Neuronal stem cell (in vitro differentiated cells): ENCODE measurements around the gene SPSB1.

Experiments used
- DNase-seq: peaks from one replicate; pipeline ENCODE4 v3.0.0-alpha.2; 2013; ENCODE audit warnings: low spot score
- H2AFZ ChIP-seq: one replicate; pipeline ENCODE4 v1.6.1; 2013; ENCODE audit warnings: mild to moderate bottlenecking, low read length, inconsistent platforms
- H2AK5ac ChIP-seq: 2 replicates; pipeline ENCODE4 v1.6.1; 2013; ENCODE audit warnings: low read depth, mild to moderate bottlenecking, inconsistent platforms, low read length, moderate library complexity, mixed read lengths
- H2BK120ac ChIP-seq: 2 replicates; pipeline ENCODE4 v1.6.1; 2013; ENCODE audit warnings: low read depth, mild to moderate bottlenecking, inconsistent platforms, low read length, moderate library complexity, mixed read lengths
- H2BK12ac ChIP-seq: one replicate; pipeline ENCODE4 v1.6.1; 2013; ENCODE audit warnings: low read length, inconsistent platforms
- H2BK15ac ChIP-seq: 2 replicates; pipeline ENCODE4 v1.6.1; 2013; ENCODE audit warnings: mild to moderate bottlenecking, low read length, inconsistent platforms, mixed read lengths
- H2BK5ac ChIP-seq: one replicate; pipeline ENCODE4 v1.6.1; 2013; ENCODE audit warnings: inconsistent platforms, mild to moderate bottlenecking, low read length, moderate library complexity
- H3K14ac ChIP-seq: one replicate; pipeline ENCODE4 v1.6.1; 2013; ENCODE audit warnings: low read length, inconsistent platforms
- H3K18ac ChIP-seq: 2 replicates; pipeline ENCODE4 v1.6.1; 2013; ENCODE audit warnings: low read length, inconsistent platforms
- H3K23ac ChIP-seq: 2 replicates; pipeline ENCODE4 v1.6.1; 2013; ENCODE audit warnings: low read depth, mild to moderate bottlenecking, mixed read lengths, low read length, inconsistent platforms; ENCODE audit not compliant: poor library complexity
- H3K27ac ChIP-seq: replicated peaks from 3 replicates; pipeline ENCODE4 v1.5.1; 2013; ENCODE audit warnings: low read length, inconsistent platforms
- H3K27me3 ChIP-seq, 3 experiments: 2 replicates each; pipeline ENCODE4 v1.6.1; 2013; ENCODE audit warnings: low read length in 3 of 3, mild to moderate bottlenecking in 2 of 3, inconsistent platforms in 1 of 3, low read depth in 1 of 3, mixed read lengths in 1 of 3, moderate library complexity in 1 of 3; ENCODE audit not compliant: control insufficient read depth in 3 of 3, insufficient read depth in 3 of 3
- H3K36me3 ChIP-seq, 2 donors: replicated peaks in 1 of 2; 2 replicates each; pipeline ENCODE4 v1.6.1; 2013; ENCODE audit warnings: low read length in 2 of 2; ENCODE audit not compliant: control insufficient read depth in 2 of 2, insufficient read depth in 2 of 2
- H3K4ac ChIP-seq: 2 replicates; pipeline ENCODE4 v1.6.1; 2013; ENCODE audit warnings: inconsistent platforms, mild to moderate bottlenecking, low read length, moderate library complexity
- H3K4me1 ChIP-seq, 2 donors: 1 replicate in 1 of 2; 2 replicates in 1 of 2; pipeline ENCODE4 v1.6.1; 2013; ENCODE audit warnings: low read length in 2 of 2, low read depth in 1 of 2; ENCODE audit not compliant: control insufficient read depth in 2 of 2, insufficient read depth in 1 of 2
- H3K4me2 ChIP-seq: one replicate; pipeline ENCODE4 v1.6.1; 2013; ENCODE audit warnings: mild to moderate bottlenecking, low read length, inconsistent platforms; ENCODE audit not compliant: insufficient read depth, poor library complexity, severe bottlenecking
- H3K4me3 ChIP-seq, 2 donors: 2 replicates each; pipeline ENCODE4 v1.5.1; 2013; ENCODE audit warnings: low read length in 2 of 2, mild to moderate bottlenecking in 2 of 2, inconsistent platforms in 1 of 2, moderate library complexity in 1 of 2
- H3K79me1 ChIP-seq: one replicate; pipeline ENCODE4 v1.6.1; 2013; ENCODE audit warnings: low read depth, mild to moderate bottlenecking, inconsistent platforms, low read length, moderate library complexity
- H3K9ac ChIP-seq: one replicate; pipeline ENCODE4 v1.6.1; 2013; ENCODE audit warnings: mild to moderate bottlenecking, low read depth, low read length, inconsistent platforms; ENCODE audit not compliant: poor library complexity
- H3K9me3 ChIP-seq, 2 donors: replicated peaks in 1 of 2; 2 replicates each; pipeline versions ENCODE3 to v1.6.1; 2013; ENCODE audit warnings: low read length in 2 of 2, mild to moderate bottlenecking in 2 of 2, inconsistent platforms in 1 of 2, low read depth in 1 of 2, mixed read lengths in 1 of 2, moderate library complexity in 1 of 2; ENCODE audit not compliant: control insufficient read depth in 2 of 2, insufficient read depth in 1 of 2
- H4K8ac ChIP-seq: one replicate; pipeline ENCODE4 v1.6.1; 2013; ENCODE audit warnings: low read depth, mild to moderate bottlenecking, inconsistent platforms, low read length, moderate library complexity
- H4K91ac ChIP-seq: one replicate; pipeline ENCODE4 v1.6.1; 2013; ENCODE audit warnings: low read length, low read depth, mild to moderate bottlenecking, inconsistent platforms; ENCODE audit not compliant: poor library complexity
- WGBS, 2 donors: extraction: QIAGEN DNeasy Blood & Tissue Kit; methylation state at CpG; one replicate each; pipeline ENCODE4 v1.1.7; 2013; ENCODE audit warnings: missing lambda C conversion rate in 2 of 2, mixed read lengths in 1 of 2; ENCODE audit not compliant: insufficient read length in 2 of 2, insufficient replicate concordance in 1 of 2; ENCODE audit errors: extremely low coverage in 2 of 2; 5-methylcytosine and 5-hydroxymethylcytosine counted together

The SPSB1 gene

DNA sequence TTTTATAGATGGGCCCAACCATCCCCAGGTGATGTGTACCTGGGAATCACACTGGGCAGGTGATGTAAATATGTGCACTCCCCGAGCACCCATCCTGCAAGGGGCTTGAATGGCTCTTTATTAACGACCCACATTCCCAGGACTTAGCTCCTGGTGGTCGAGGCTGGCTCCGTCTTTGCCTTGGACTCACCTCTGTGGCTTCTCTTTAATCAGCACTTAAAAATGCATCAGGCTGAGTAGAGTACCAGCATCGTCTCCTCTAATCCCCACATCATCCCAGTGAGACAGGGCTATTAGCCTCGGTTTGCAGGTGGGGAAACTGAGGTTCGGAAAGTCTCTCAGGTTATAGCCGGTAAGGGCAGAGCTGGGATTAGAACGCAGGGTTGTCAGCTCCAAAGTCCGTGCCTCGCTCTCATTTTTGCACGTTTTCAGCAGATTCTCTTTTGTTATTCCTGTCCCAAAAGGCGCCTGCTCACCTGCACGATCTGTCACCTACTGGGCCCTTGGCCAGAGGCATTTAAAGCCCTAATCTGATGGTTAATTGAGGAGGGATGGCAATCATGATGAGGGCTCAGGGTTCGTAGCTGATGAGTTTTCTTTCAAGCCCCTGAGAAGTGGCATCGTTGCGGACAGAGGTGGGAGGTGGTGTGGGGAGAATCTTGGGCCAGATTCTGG is 29.4 kb downstream of the SPSB1 start:
- Histone ChIP-seq H3K9me3 (no peaks in the 10 kb centered on the region), H3K4ac (no peak overlapping the region), H3K4me2 (no peak overlapping the region), H3K14ac (no peak overlapping the region), H3K27ac (no peak overlapping the region), H3K9ac (no peak overlapping the region), H2BK12ac (no peak overlapping the region), H2AFZ (no peak overlapping the region), H3K23ac (no peak overlapping the region), H2BK15ac (no peak overlapping the region), H3K27me3 (peaks cover 0 to 75% (median 0%) of the 10 kb centered on the region in 3 experiments), H2BK120ac (no peak overlapping the region), H4K8ac (no peak overlapping the region), H2BK5ac (no peak overlapping the region), H3K4me1 (peaks cover 3 to 25% of the 10 kb centered on the region in 2 donors), H4K91ac (no peak overlapping the region), H3K79me1 (no peaks in the 10 kb centered on the region), H2AK5ac (no peak overlapping the region), H3K36me3 (no peaks in the 10 kb centered on the region), H3K18ac (no peak overlapping the region), H3K4me3 (no peak overlapping the region)
- no peak for DNase-seq
- no CpG with 5 or more reads among the region's 17 CpGs for WGBS, 2 donors

GRCh38 chr1:9322661-9323244 is 30.1 kb downstream of the SPSB1 start:
- H3K23ac ChIP-seq: no peak overlapping the region
- H3K18ac ChIP-seq: no peak overlapping the region
- H2BK15ac ChIP-seq: no peak overlapping the region
- H3K9ac ChIP-seq: no peak overlapping the region
- no peak overlapping the region for H2BK120ac ChIP-seq
- H3K36me3 ChIP-seq: no peaks in the 10 kb centered on the region
- no peak overlapping the region for H2BK12ac ChIP-seq
- no peak for DNase-seq
- H3K9me3 ChIP-seq: no peaks in the 10 kb centered on the region
- no peak overlapping the region for H4K8ac ChIP-seq
- H2AK5ac ChIP-seq: no peak overlapping the region
- peak overlapping the region; percentile 66 for H2AFZ ChIP-seq
- no peak overlapping the region for H3K4me3 ChIP-seq
- WGBS, 2 donors: no CpG with 5 or more reads among the region's 27 CpGs
- H3K4me1 ChIP-seq: peaks cover 3 to 29% of the 10 kb centered on the region in 2 donors
- no peak overlapping the region for H3K14ac ChIP-seq
- H2BK5ac ChIP-seq: no peak overlapping the region
- no peak overlapping the region for H3K4ac ChIP-seq
- no peaks in the 10 kb centered on the region for H3K79me1 ChIP-seq
- H3K27ac ChIP-seq: no peak overlapping the region
- H4K91ac ChIP-seq: no peak overlapping the region
- no peak overlapping the region for H3K4me2 ChIP-seq
- peaks cover 0 to 78% (median 0%) of the 10 kb centered on the region in 3 experiments for H3K27me3 ChIP-seq

DNA sequence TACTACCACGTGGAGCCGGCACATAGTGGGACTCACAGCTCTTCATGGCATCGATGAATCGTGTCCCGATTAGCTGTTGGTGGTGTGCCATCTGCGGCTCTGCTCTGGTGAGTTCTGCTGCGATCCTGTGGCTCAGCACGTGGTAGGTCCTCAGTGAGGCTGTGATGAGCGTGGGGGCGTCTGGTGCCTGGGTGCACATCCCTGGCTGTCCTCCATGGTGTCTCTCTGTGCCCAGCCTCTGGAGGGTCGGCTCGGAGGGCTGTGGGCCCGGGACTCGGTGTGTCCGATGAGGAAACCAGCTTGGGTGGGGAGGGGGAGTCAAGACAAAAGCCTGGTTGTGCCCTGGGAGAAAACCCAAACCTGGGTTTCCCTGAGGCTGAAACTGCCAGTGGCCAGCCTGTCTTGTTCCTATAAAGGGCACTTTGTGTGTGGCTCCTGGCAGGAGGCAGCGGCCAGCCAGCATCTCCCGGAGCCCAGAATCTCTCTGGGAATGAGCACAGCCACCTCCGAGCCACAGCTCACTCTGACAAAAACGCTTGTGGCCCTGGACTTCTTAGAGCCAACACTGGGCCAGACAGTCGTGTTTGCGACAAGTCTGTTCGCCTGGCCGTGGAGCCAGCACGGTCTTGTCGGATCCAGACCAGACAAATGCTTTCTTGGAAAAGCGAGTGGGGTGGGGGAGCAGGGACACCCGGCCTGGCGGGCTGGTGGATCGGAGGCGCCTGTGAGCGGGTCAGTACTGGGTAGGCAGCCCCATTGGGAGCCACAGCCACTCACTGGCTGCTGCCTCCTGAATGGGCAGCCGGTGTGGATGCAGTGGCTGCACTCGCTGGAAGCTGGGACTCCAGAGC is 31.8 kb downstream of the SPSB1 start:
- Histone ChIP-seq H3K36me3 (no peaks in the 10 kb centered on the region), H3K4me2 (no peak overlapping the region), H3K27ac (no peak overlapping the region), H4K91ac (no peak overlapping the region), H3K4me3 (no peak overlapping the region), H4K8ac (no peak overlapping the region), H3K9ac (no peak overlapping the region), H3K9me3 (no peaks in the 10 kb centered on the region), H2AFZ (no peak overlapping the region), H2BK120ac (no peak overlapping the region), H3K4ac (no peak overlapping the region), H3K23ac (peak overlapping the region; percentile 3), H2AK5ac (no peak overlapping the region), H3K4me1 (peaks cover 3 to 28% of the 10 kb centered on the region in 2 donors), H3K14ac (no peak overlapping the region), H3K18ac (peak overlapping the region; percentile 78), H2BK5ac (peak overlapping the region; percentile 27), H2BK15ac (no peak overlapping the region), H3K27me3 (peaks cover 0 to 73% (median 0%) of the 10 kb centered on the region in 3 experiments), H3K79me1 (no peaks in the 10 kb centered on the region), H2BK12ac (no peak overlapping the region)
- no CpG with 5 or more reads among the region's 33 CpGs for WGBS, 2 donors
- DNase-seq: no peak

DNA sequence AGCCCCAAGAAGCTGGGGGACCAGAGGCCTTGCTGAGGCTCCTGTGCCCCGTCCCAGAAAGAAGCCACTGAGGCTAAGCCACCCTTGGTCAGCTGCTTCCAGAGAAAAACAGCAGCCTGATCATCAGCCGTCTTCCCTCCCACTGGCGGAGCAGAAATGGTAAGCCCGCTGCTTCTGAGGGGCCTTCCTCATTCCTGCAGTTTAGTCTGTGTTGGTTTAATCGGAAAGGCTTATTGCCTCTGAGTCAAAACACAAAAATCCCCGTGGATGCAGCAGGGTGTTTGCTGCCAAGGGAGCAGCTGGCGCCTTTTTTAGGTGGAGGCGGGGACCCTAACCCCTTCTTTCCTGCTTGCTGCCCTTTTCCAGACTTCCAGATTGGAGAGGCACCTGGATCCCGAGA is 33.9 kb downstream of the SPSB1 start:
- Histone ChIP-seq H2BK12ac (no peak overlapping the region), H2BK15ac (no peak overlapping the region), H3K4me2 (no peak overlapping the region), H3K9ac (no peak overlapping the region), H3K27me3 (peaks cover 0 to 52% (median 0%) of the 10 kb centered on the region in 3 experiments), H3K14ac (peak overlapping the region; percentile 49), H3K27ac (no peak overlapping the region), H3K9me3 (no peaks in the 10 kb centered on the region), H2AFZ (no peak overlapping the region), H3K4ac (no peak overlapping the region), H4K91ac (no peak overlapping the region), H2BK5ac (no peak overlapping the region), H4K8ac (no peak overlapping the region), H3K23ac (no peak overlapping the region), H3K18ac (peak overlapping the region; percentile 79), H3K4me3 (no peak overlapping the region), H3K79me1 (no peaks in the 10 kb centered on the region), H3K4me1 (peaks cover 3 to 9% of the 10 kb centered on the region in 2 donors), H2BK120ac (no peak overlapping the region), H3K36me3 (no peaks in the 10 kb centered on the region), H2AK5ac (peak overlapping the region; percentile 81)
- no CpG with 5 or more reads among the region's 9 CpGs for WGBS, 2 donors
- DNase-seq: no peak
